ENCODE data around the gene PRSS37. TPM values are rescaled to one million over a fixed set of nuclear protein-coding genes. Genes with fewer than 3 reads are reported as not detected.

PRSS37 gene
- total and polyA plus RNA-seq, 8 donors, result not detected

DNA sequence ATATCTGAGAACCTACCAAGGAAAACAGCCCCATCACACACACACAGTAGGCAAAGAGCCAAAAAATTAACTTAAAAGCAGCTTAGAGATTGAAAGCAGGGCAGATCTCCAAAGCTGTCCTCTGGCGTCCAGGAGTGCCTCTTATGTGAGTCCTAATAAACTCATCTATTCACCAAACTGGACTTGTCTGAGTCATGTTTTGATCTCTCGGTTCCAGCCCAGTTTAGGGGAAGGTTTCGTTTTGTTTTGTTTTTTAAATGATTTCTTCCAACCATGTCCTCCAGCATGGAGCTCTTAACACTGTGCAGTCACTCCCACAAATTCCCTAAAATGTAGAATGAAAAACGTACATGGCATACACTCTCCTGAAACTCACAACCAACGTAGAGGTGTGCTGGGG, 6.7 kb upstream of the PRSS37 start:
- H3K9me3 ChIP-seq, result peaks cover 0 to 16% (median 7%) of the 10 kb centered on the region in 4 donors
- no peaks in the 10 kb centered on the region for H3K27me3 ChIP-seq
- TF ChIP-seq POLR2A (IDR thresholded peaks at IDR 0.05) (no peak), EP300 (IDR thresholded peaks at IDR 0.05) (no peak), POLR2AphosphoS5 (IDR thresholded peaks at IDR 0.05) (no peak)
- TF ChIP-seq, protein P1, sequence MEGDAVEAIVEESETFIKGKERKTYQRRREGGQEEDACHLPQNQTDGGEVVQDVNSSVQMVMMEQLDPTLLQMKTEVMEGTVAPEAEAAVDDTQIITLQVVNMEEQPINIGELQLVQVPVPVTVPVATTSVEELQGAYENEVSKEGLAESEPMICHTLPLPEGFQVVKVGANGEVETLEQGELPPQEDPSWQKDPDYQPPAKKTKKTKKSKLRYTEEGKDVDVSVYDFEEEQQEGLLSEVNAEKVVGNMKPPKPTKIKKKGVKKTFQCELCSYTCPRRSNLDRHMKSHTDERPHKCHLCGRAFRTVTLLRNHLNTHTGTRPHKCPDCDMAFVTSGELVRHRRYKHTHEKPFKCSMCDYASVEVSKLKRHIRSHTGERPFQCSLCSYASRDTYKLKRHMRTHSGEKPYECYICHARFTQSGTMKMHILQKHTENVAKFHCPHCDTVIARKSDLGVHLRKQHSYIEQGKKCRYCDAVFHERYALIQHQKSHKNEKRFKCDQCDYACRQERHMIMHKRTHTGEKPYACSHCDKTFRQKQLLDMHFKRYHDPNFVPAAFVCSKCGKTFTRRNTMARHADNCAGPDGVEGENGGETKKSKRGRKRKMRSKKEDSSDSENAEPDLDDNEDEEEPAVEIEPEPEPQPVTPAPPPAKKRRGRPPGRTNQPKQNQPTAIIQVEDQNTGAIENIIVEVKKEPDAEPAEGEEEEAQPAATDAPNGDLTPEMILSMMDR (IDR thresholded peaks at IDR 0.05), result no peak
- WGBS, 5 donors, result 55 to 71% (median 63%) methylated on average over 5 of the region's 5 CpGs
- no peak overlapping the region for H3K4me3 ChIP-seq
- H3K36me3 ChIP-seq, result no peaks in the 10 kb centered on the region
- DNase-seq, result no peak
- intact Hi-C loops (cut with DNase I; ENCODE audit: low total_unique reads), result no loop called here
- no peak overlapping the region for H3K27ac ChIP-seq
- H3K4me1 ChIP-seq, result no peaks in the 10 kb centered on the region

DNA sequence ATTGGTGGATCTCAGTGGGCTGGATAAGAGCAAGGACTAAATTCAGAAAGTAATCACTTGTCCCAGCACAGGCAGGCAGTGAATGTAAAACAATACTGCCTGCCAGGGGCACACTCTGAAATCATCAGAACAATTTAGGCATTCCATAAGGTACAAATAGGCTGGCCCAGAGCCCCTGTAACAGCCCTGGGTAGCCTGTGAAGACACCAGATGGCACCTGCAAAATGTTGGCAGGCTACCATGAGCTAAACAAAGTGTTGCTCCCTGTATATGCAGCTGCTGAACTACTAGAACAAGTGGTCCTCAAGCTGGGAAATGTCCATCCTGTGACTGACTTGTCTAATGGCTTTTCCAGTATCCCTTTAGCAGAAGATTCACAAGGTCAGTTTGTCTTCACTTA, 3.0 kb upstream of the PRSS37 start:
- Histone ChIP-seq H3K4me3 (no peak overlapping the region), H3K4me1 (no peaks in the 10 kb centered on the region), H3K36me3 (no peaks in the 10 kb centered on the region), H3K27me3 (no peaks in the 10 kb centered on the region), H3K9me3 (peaks cover 0 to 6% (median 0%) of the 10 kb centered on the region in 4 donors), H3K27ac (no peak overlapping the region)
- intact Hi-C loops (cut with DNase I; ENCODE audit: low total_unique reads), result no loop called here
- no peak for TF ChIP-seq POLR2A (IDR thresholded peaks at IDR 0.05)
- TF ChIP-seq EP300 (IDR thresholded peaks at IDR 0.05), result no peak
- TF ChIP-seq POLR2AphosphoS5 (IDR thresholded peaks at IDR 0.05), result no peak
- TF ChIP-seq, protein P1 (IDR thresholded peaks at IDR 0.05), result no peak
- peak in 1 of 2 donors; percentile 6 for DNase-seq

DNA sequence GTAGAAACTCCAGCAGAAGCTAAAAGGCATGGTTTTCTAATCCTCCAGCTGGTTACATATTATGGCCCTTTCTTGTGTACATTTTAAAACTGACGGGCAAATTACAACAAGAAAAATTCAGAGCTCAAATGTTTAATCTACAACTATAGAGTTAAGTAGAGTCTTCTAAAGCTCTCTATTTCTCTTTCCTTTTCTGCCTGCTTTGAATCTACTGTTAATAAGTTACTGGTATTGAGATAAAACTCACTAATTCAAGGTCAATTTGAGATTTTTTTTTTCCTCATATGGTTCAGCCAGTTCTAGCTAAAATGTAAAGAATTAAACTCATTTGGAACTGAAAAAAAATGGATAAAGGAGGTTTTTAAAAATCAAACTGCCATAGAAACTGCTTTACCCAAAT, 1.6 kb upstream of the PRSS37 start:
- WGBS, 5 donors, result 32 to 47% (median 38%) methylated on average over 1 of the region's 1 CpG
- intact Hi-C loops (cut with DNase I; ENCODE audit: low total_unique reads), result no loop called here
- H3K36me3 ChIP-seq, result no peaks in the 10 kb centered on the region
- H3K4me3 ChIP-seq, result no peak overlapping the region
- H3K27me3 ChIP-seq, result no peaks in the 10 kb centered on the region
- TF ChIP-seq POLR2A (IDR thresholded peaks at IDR 0.05), result no peak
- H3K9me3 ChIP-seq, result peaks cover 0 to 6% (median 0%) of the 10 kb centered on the region in 4 donors
- no peaks in the 10 kb centered on the region for H3K4me1 ChIP-seq
- peak in 1 of 2 donors; percentile 14 for DNase-seq
- no peak overlapping the region for H3K27ac ChIP-seq

DNA sequence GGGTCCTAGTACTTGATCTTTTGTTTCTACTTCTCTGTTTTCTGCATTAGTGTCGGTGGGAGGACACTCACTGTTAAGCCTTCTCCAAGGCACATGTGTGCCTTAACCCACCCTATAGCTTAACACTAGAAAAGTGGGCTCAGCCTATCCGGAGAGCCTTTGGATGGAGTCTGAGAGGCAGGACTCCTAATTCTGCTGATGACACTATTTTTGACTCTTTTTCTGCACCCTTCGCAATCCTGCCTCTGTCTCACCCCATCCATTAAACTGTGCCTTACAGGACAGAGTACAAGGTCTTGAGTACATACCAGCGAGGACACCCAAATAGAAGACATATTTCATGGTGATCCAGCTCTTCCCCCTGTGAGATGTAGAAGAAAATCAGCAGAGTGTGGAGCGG, 577 bp downstream of the PRSS37 start:
- DNase-seq, result no peak
- no peaks in the 10 kb centered on the region for H3K36me3 ChIP-seq
- no peaks in the 10 kb centered on the region for H3K4me1 ChIP-seq
- intact Hi-C loops (cut with DNase I; ENCODE audit: low total_unique reads), result no loop called here
- H3K27ac ChIP-seq, result no peak overlapping the region
- no peaks in the 10 kb centered on the region for H3K27me3 ChIP-seq
- H3K4me3 ChIP-seq, result no peak overlapping the region
- H3K9me3 ChIP-seq, result no peaks in the 10 kb centered on the region
- WGBS, 5 donors, result 85 to 95% (median 93%) methylated on average over 5 of the region's 5 CpGs
- TF ChIP-seq POLR2A (IDR thresholded peaks at IDR 0.05) (no peak), EP300 (IDR thresholded peaks at IDR 0.05) (no peak), POLR2AphosphoS5 (IDR thresholded peaks at IDR 0.05) (no peak)
- TF ChIP-seq, protein P1 (IDR thresholded peaks at IDR 0.05), result no peak

DNA sequence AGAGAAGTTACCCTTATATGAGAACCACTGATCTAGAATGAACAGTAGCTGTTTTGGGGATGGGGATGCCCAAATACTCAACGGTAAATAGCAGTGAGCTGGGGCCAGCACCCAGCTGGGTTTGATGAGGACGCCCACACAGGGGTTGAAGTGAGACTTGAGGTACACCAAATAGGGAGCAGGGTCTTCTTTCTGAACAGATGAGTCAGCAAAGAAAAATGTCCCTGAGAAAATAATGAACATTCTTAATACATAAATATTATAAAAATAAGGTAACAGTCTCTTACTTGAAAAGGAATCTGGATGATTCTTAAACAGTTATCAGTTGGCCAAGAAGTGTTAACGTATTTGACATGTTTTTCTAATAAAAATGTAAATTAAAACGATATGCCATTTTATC, 2.0 kb downstream of the PRSS37 start:
- no peaks in the 10 kb centered on the region for H3K27me3 ChIP-seq
- no peak for DNase-seq
- no peaks in the 10 kb centered on the region for H3K36me3 ChIP-seq
- WGBS, 5 donors, result 76 to 86% (median 84%) methylated on average over 4 of the region's 4 CpGs
- TF ChIP-seq EP300 (IDR thresholded peaks at IDR 0.05), result no peak
- TF ChIP-seq POLR2AphosphoS5 (IDR thresholded peaks at IDR 0.05), result no peak
- no peak for TF ChIP-seq POLR2A (IDR thresholded peaks at IDR 0.05)
- TF ChIP-seq, protein P1 (IDR thresholded peaks at IDR 0.05), result no peak
- intact Hi-C loops (cut with DNase I; ENCODE audit: low total_unique reads), result no loop called here
- H3K4me3 ChIP-seq, result no peak overlapping the region
- no peak overlapping the region for H3K27ac ChIP-seq
- no peaks in the 10 kb centered on the region for H3K9me3 ChIP-seq
- no peaks in the 10 kb centered on the region for H3K4me1 ChIP-seq
